Natural killer cell (primary cell): ENCODE data around the gene DMAC2. TPM values are rescaled to one million over a fixed set of nuclear protein-coding genes. Genes with fewer than 3 reads are reported as not detected.

Source experiments
- ATAC-seq, 3 donors: fragments of 150-1000 bp in 2 of 3; fragments of 200-7000 bp in 1 of 3; cut with Tn5 transposase; 1 replicate in 1 of 3; 2 replicates in 2 of 3; pipeline ENCODE4 v1.10.0; 2021; ENCODE audit warnings: mild to moderate bottlenecking in 2 of 3, moderate library complexity in 2 of 3
- DNase-seq, 2 donors: peaks; one replicate each; pipeline versions ENCODE4 v3.0.0 to v3.0.0-alpha.2; 2013 to 2021; ENCODE audit warnings: mixed read lengths in 1 of 2
- H3K27ac ChIP-seq: one replicate; pipeline ENCODE4 v1.5.1; 2013; ENCODE audit warnings: mild to moderate bottlenecking, low read length
- H3K27me3 ChIP-seq: one replicate; pipeline ENCODE4 v1.6.1; 2013; ENCODE audit warnings: low read length; ENCODE audit not compliant: control insufficient read depth, insufficient read depth
- H3K36me3 ChIP-seq: one replicate; pipeline ENCODE4 v1.6.1; 2013; ENCODE audit warnings: low read length; ENCODE audit not compliant: control insufficient read depth, insufficient read depth
- H3K4me1 ChIP-seq: one replicate; pipeline ENCODE4 v1.6.1; 2013; ENCODE audit warnings: low read length; ENCODE audit not compliant: control insufficient read depth, insufficient read depth
- H3K4me3 ChIP-seq: one replicate; pipeline ENCODE4 v1.5.1; 2013; ENCODE audit warnings: low read length
- H3K9me3 ChIP-seq: one replicate; pipeline ENCODE4 v1.6.1; 2013; ENCODE audit warnings: low read length; ENCODE audit not compliant: control insufficient read depth, insufficient read depth
- H3K27ac Mint-ChIP-seq, 2 donors: one replicate each; pipeline ENCODE4 v1.8.0; 2022; ENCODE audit warnings: mild to moderate bottlenecking in 2 of 2, mixed read lengths in 2 of 2, moderate library complexity in 1 of 2
- H3K27me3 Mint-ChIP-seq, 2 donors: one replicate each; pipeline ENCODE4 v1.8.0; 2022; ENCODE audit warnings: low read depth in 2 of 2, mixed read lengths in 2 of 2
- H3K36me3 Mint-ChIP-seq: one replicate; pipeline ENCODE4 v1.8.0; 2022; ENCODE audit warnings: mixed read lengths
- H3K4me1 Mint-ChIP-seq, 2 donors: one replicate each; pipeline ENCODE4 v1.8.0; 2022; ENCODE audit warnings: mixed read lengths in 2 of 2
- H3K4me3 Mint-ChIP-seq: one replicate; pipeline ENCODE4 v1.8.0; 2022; ENCODE audit warnings: mild to moderate bottlenecking, moderate library complexity, mixed read lengths
- H3K9me3 Mint-ChIP-seq, 2 donors: one replicate each; pipeline ENCODE4 v1.8.0; 2022; ENCODE audit warnings: mixed read lengths in 2 of 2
- CTCF ChIP-seq: fragments of 200-600 bp; IDR thresholded peaks from one replicate; pipeline ENCODE4 v1.8.0; 2022; ENCODE audit warnings: antibody characterized with exemption
- WGBS: methylation state at CpG from one replicate; pipeline ENCODE4 v1.1.7; 2013; ENCODE audit warnings: missing lambda C conversion rate; ENCODE audit not compliant: insufficient coverage; 5-methylcytosine and 5-hydroxymethylcytosine counted together
- intact Hi-C: fragments of 100-400 bp; cut with micrococcal nuclease; formaldehyde crosslinking; loops from one replicate; pipeline ENCODE4 v1.14.2; 2022
- total RNA-seq, 4 donors: library from RNA; stranded (reverse); fragments of 120-200 nt in 1 of 4; gene quantifications; one replicate each; pipeline versions ENCODE4 v1.2.3 to v1.2.4, GENCODE V29; 2013 to 2022

The DMAC2 gene
- total RNA-seq, 3 donors from 2014 or later (not counting 1 experiment from before 2014, with no cell fraction given), result 25.4 to 32.5 (median 29.5) TPM

GRCh38 chr19:41445575-41445974 is 5.9 kb upstream of the DMAC2 start:
- TF ChIP-seq CTCF, result no peak
- WGBS, result 69% methylated on average over 5 of the region's 5 CpGs

GRCh38 chr19:41443813-41444455 is 4.2 kb upstream of the DMAC2 start:
- H3K4me1 ChIP-seq, result peaks cover 13% of the 10 kb centered on the region
- ATAC-seq, result no peak
- DNase-seq, result no peak
- peaks cover 2 to 17% of the 10 kb centered on the region in 2 donors for H3K27me3 Mint-ChIP-seq
- H3K36me3 Mint-ChIP-seq, result no peaks in the 10 kb centered on the region
- no peak overlapping the region for H3K4me3 ChIP-seq
- H3K4me3 Mint-ChIP-seq, result no peak overlapping the region
- no peaks in the 10 kb centered on the region for H3K9me3 Mint-ChIP-seq
- no peak overlapping the region for H3K27ac ChIP-seq
- no peak overlapping the region for H3K27ac Mint-ChIP-seq
- H3K4me1 Mint-ChIP-seq, result no peaks in the 10 kb centered on the region
- H3K36me3 ChIP-seq, result no peaks in the 10 kb centered on the region
- H3K9me3 ChIP-seq, result no peaks in the 10 kb centered on the region
- no peak for TF ChIP-seq CTCF
- intact Hi-C loops, result no loop called here
- peaks cover 3% of the 10 kb centered on the region for H3K27me3 ChIP-seq
- 83% methylated on average over 6 of the region's 6 CpGs for WGBS

More at GRCh38 chr19:41445575-41445974, 5.9 kb upstream of the DMAC2 start:
- Mint-ChIP-seq H3K27ac (no peak overlapping the region), H3K4me1 (peaks cover 0 to 8% of the 10 kb centered on the region in 2 donors), H3K27me3 (peaks cover 14 to 22% of the 10 kb centered on the region in 2 donors), H3K4me3 (no peak overlapping the region), H3K36me3 (no peaks in the 10 kb centered on the region), H3K9me3 (no peaks in the 10 kb centered on the region)
- H3K9me3 ChIP-seq, result no peaks in the 10 kb centered on the region
- peaks cover 3% of the 10 kb centered on the region for H3K27me3 ChIP-seq
- no peak overlapping the region for H3K4me3 ChIP-seq
- no peak for DNase-seq
- ATAC-seq, result no peak
- H3K27ac ChIP-seq, result no peak overlapping the region
- peaks cover 9% of the 10 kb centered on the region for H3K4me1 ChIP-seq
- intact Hi-C loops, result no loop called here
- no peaks in the 10 kb centered on the region for H3K36me3 ChIP-seq

- Histone ChIP-seq H3K36me3 (no peaks in the 10 kb centered on the region), H3K9me3 (no peaks in the 10 kb centered on the region), H3K4me1 (peaks cover 15% of the 10 kb centered on the region), H3K27me3 (peaks cover under 1% of the 10 kb centered on the region), H3K27ac (no peak within 1 kb of the TSS), H3K4me3 (no peak within 1 kb of the TSS)
- no peaks in the 10 kb centered on the region for H3K36me3 Mint-ChIP-seq
- H3K27me3 Mint-ChIP-seq, result peaks cover 0 to 17% of the 10 kb centered on the region in 2 donors
- H3K4me1 Mint-ChIP-seq, result peaks cover 2 to 5% of the 10 kb centered on the region in 2 donors
- intact Hi-C loops, result no loop called here
- DNase-seq (no peak), ATAC-seq (no peak)
- WGBS, result 81% methylated on average over 7 of the region's 7 CpGs
- H3K27ac Mint-ChIP-seq, result no peak within 1 kb of the TSS
- H3K9me3 Mint-ChIP-seq, result no peaks in the 10 kb centered on the region
- no peak within 1 kb of the TSS for H3K4me3 Mint-ChIP-seq
- TF ChIP-seq CTCF, result no peak
Observed at GRCh38 chr19:41442473-41443355, 3.0 kb upstream of the DMAC2 start, which contains the start of gene ERICH4. Gene ERICH4, plus strand, starts transcription at chr19:41443156. Its CDS starts 14 bp downstream, at chr19:41443170.
